GM18858 (cell line): ENCODE data around the gene AP3S1.
A peak's percentile ranks its signal among the peaks of the same experiment; 100 is the strongest.
"Not testable (repeated sequence)": the region's sequence is repeated elsewhere in the genome, so short reads cannot be mapped to it uniquely, and the experiment has no call there.

Experiments used
- ATAC-seq: cut with Tn5 transposase; IDR thresholded peaks from one replicate; pipeline ENCODE4 v1.9.1; 2021; ENCODE audit not compliant: unreplicated experiment

Gene AP3S1

DNA sequence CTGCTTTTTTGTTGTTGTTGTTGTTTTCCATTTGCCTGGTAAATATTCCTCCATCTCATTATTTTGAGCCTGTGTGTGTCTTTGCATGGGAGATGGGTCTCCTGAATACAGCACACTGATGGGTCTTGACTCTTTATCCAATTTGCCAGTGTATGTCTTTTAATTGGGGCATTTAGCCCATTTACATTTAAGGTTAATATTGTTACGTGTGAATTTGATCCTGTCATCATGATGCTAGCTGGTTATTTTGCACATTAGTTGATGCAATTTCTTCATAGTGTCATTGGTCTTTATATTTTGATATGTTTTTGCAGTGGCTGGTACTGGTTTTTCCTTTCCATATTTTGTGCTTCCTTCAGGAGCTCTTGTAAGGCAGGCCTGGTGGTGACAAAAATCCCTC lies 16.8 kb upstream of the AP3S1 start:
- not testable (repeated sequence) for ATAC-seq

DNA sequence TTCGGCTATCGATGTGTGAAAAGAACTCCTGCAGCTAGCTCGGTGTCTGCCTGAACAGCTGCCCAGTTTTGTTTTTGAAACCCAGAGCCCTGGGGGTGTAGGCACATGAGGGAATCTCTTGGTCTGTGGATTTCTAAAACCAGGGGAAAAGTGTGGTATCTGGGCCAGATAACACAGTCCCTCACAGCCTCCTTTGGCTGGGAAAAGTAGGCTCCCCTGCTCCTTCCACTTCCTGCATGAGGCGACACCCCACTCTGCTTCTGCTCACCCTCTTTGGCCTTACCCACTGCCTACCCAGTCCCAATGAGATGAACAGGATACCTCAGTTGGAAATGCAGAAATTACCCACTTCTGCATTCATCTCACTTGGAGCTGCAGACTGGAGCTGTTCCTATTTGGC lies 15.8 kb upstream of the AP3S1 start:
- no peak for ATAC-seq

DNA sequence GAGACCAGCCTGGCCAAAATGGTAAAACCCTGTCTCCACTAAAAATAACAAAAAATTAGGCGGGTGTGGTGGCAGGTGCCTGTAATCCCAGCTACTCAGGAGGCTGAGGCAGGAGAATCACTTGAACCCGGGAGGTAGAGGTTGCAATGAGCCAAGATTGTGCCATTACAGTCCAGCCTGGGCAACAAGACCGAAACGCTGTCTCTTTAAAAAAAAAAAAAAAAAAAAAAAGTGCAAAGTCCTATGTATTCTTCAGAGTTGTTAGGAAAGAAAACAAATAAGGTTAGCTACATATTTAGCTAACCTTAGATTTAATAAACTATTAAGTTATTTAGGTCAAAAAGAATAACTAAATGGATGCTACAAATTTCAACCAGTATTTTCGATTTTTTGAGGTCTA lies 11.8 kb upstream of the AP3S1 start:
- ATAC-seq = no peak

DNA sequence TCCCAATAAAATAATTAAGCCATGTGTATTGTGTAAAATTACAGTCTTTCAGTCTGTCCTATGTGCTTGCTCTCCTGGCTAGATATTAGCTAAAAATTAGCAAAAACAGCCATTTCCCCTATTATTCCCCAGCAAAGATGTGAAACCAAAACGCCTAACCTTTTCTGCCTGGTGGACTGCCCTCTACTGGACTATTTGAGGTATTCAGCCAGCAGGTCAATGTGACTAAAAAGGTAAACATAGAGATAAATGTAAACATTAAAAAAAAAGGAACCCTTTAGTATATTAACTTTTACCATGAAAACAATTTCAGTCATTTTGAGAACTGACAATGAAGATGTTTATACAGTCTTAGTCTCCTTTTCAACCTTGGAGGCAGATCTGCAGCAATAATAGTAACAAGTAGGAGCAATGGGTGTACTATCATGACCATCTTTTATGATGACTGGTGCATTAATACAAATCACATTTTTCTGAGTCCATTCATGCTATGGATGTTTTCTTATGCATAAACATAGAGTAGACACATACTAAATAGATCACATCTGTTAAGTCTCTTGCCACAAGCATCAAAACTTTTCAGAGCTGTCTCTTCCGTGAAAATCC lies 10.5 kb upstream of the AP3S1 start:
- peak; percentile 64 for ATAC-seq

GRCh38 chr5:115835481-115835880 lies 6.3 kb upstream of the AP3S1 start:
- no peak for ATAC-seq

GRCh38 chr5:115838885-115839518 lies 2.7 kb upstream of the AP3S1 start:
- ATAC-seq = peak; percentile 19

DNA sequence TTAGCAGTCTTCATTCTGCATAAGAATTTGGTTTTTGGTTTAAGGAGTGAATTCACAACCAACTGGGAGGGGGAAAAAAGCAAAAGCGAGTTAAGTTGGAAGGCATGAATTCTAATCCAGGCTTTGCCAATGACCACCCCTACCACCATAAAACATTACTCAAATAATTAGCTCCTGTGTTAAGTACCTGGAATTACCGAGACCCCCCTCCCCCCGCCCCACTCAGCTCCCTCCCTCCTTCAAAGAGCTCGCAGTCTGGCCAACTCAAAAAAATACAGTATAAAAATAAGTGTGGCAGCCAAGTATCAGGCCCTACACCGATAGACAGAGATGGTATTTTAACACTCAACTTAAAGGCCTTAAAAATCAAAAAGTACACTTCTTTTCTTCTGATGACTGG lies 862 bp upstream of the AP3S1 start:
- no peak for ATAC-seq

DNA sequence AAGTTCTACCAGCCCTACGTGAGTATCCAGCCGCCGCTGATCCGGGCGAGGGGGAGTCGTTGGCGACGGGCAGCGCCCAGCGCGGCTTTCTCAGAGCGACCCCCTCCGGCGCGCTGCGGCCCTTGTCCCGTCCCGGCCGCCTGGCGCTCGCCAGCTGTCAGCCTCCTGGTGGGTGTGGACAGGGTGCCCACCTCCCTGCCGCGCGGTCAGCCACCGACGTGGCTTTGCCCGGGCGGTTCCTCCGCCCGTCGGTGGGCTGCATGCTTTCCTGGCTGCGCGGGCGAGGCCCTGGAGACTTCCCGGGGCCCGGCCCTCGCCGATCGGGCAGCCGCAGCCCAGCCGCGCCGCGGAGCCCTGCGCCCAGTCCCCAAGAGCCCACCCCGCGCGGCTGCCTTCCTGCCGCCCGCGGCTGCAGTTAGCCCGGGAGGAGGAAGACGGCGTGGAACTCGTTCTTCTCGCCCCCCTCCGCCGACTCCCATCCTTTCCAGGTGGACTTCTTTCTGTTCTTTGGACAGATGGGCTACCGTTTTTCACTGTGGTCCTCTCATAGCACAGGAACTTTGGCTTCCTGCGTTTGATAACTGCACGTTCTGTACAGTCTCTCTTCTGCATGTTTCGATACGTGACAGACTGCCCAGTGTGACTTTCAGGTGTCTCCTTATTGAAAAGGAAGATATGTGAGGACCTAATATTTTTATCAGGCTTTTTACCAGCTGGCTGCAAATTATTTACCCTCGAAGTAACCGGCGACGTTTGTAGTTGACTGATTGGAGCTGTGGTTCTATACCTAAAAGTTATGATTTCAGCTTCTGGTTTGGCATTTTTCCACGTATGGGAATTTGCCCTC lies 577 bp downstream of the AP3S1 start:
- ATAC-seq = peak; percentile 20

- ATAC-seq = no peak
Measured at GRCh38 chr5:115842952-115843351, 1.2 kb downstream of the AP3S1 start.

DNA sequence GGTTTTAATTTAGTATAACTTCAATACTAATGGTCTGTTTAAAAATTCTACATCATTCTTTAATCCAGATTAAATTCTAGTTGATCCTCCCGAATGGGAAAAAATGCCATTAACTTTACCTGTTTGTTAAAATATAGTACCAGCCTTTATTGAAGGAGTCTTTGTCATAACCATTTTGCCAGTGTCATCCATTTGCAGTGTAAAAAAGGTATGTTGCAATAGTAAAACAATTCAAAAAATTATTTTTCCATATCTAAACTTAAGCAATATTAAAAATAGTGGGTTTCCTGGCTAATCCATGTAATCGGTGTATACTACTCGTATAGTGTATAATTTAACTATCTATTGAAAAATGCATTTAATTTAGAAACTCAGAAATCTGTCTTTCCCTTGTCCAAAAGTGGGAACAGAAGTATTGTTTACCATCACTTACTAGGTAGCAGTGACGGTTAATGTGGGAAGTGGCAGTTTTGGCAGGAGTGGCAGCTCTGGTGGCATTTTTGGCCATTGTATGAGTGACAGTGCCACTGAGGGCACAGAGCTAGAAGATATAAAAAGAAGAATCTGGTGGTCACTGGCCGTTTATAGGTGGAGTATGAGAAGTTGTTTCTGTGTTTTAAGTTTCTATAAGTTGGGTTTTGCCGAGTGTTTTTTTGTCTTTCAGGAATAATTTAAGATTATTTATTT lies 1.9 kb downstream of the AP3S1 start:
- ATAC-seq = no peak

- ATAC-seq = no peak
Measured at GRCh38 chr5:115844321-115844817, 2.6 kb downstream of the AP3S1 start.

- ATAC-seq = no peak
Measured at GRCh38 chr5:115847290-115847689, 5.6 kb downstream of the AP3S1 start.

DNA sequence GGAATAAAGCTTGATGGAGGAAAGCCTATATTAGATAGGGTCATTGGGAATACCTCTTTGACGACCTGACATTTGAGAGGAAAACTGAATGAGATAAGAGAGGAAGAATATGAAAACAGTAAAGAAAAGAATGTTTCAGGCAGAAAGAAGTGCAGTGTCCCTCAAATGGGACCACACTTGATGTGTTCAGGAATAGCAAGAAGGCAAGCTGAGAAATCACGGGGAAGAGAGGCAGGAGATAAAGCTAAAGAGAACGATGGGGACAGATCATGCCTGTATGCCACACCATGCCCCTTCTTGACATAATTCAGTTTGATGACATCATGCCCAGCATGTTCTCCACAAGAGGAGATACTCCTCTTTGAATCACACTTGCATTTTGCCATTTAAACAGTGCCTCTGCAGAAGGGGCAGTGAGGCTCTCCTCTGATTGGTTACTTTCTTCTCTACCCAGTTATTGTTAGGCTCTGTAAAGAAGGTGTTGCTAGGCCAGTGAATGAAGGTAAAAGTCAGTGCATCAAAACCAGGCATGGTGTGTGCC lies 7.6 kb downstream of the AP3S1 start:
- no peak for ATAC-seq

DNA sequence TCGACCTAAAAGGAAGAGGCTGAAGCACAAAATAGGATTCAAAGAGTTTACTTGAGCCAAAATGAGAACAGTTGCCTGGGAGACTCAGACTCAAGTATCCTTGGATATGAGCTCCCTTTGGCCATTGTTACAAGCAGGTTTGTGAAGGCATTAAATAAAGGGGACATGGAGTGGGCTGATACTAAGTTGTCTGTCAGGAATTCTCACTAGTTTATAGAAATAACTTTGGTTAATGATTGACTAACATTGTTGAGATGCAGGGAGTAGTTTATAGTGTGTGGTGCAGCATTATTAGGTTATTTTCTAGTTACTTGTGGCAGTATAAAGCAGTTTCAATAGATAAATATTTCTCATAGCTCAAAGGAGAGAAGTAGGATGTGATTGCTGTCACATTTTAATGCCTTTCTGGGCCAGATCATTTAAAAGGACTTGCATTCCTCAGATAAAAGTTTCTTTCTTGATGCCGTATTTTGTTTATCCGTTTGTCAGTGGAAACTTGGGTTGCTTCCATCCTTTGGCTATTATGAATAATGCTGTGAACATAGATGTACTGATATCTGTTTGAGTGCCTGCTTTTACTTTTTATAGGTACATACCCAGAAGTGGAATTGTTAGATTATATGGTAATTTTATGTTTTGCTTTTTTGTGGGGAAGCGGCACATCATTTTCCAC lies 9.1 kb downstream of the AP3S1 start:
- ATAC-seq = no peak

GRCh38 chr5:115854139-115854538 lies 12.4 kb downstream of the AP3S1 start:
- no peak for ATAC-seq

DNA sequence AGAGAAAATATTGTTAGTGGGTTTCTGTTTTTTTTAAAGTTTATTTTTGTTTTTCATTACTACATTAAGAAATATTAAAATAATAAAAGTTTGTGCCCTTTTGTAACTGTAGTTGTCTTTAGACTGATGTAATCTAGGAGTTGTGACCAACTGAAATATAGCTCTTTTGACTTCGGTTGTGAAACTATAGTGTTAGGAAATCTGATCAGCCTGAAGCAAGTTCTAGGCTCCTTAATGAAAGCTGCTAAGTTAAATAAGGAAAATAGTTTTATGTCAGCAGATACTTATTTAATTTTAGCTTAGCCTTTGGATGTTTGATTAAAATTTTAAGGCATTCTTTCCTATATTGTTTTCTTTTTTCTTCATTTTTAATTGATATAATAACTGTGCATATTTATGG lies 14.2 kb downstream of the AP3S1 start:
- no peak for ATAC-seq

- ATAC-seq = no peak
Measured at GRCh38 chr5:115857057-115857479, 15.3 kb downstream of the AP3S1 start.

GRCh38 chr5:115857626-115858349 lies 16.1 kb downstream of the AP3S1 start:
- ATAC-seq = no peak

DNA sequence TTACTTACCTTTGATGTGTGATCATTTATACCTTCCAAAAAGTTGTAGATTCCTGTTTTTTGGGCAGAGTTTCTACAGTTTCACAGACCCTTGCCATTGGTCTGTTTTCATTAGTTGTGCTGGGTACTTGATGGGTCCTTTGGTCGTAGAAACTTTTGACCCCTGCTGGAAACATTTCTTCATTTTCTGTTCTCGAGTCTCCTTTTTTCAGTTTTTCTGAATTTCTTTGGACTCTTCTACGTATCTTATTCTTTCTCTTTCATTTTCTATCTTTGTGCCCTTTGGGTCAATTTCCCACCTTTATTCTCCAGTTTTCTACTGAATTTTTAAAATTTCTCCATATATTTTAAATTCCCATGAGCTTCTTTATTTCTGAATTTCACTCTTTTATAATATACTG lies 16.7 kb downstream of the AP3S1 start:
- ATAC-seq = no peak

DNA sequence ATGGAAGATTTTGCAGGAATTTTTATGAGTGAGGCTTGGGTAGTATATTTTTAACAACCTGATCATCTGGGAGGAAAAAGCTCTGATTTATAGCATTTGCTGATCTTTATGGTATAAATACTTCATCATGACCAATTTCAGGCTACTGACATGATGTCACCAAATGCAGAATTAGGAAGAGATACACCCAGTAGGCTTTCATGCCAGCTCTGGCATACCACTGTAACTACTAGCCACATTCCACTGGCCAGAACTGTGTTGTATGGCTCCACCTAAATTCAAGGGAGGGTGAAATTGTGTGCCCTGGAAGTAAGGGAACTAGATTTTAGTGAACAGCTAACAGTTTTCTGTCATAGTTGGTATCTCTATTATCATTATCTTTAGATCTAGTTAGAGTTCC lies 17.6 kb downstream of the AP3S1 start:
- no peak for ATAC-seq
